ENCODE results near the gene CREB5. TPM values are rescaled to one million over a fixed set of nuclear protein-coding genes. Genes with fewer than 3 reads are reported as not detected.

The CREB5 gene
- total and polyA plus RNA-seq, 2 donors (not counting 3 experiments of a cell fraction or from before 2014, with no cell fraction given), result 19.6 to 28.4 TPM

GRCh38 chr7:28418966-28419365 lies 6.6 kb downstream of the CREB5 start:
- no peaks in the 10 kb centered on the region for H4K20me1 ChIP-seq (replicated peaks; ENCODE audit: control insufficient read depth, extremely low read depth, insufficient read depth, low read length)
- H3K36me3 ChIP-seq (ENCODE audit: control insufficient read depth in 2 of 2, extremely low read depth in 1 of 2, insufficient read depth in 2 of 2, low read length in 2 of 2), result no peaks in the 10 kb centered on the region
- DNase-seq (ENCODE audit: low read depth, low spot score) (no peak), FAIRE-seq (no peak)
- H3K4me2 ChIP-seq (ENCODE audit: insufficient read depth, low read length), result no peak overlapping the region
- H3K9me1 ChIP-seq (replicated peaks; ENCODE audit: control insufficient read depth, extremely low read depth, insufficient read depth, low read length), result no peaks in the 10 kb centered on the region
- dilution Hi-C loops (cut with MboI; ENCODE audit: extremely low pct_ligation_motif_present, low sequenced_read_pairs), result no loop called here
- no peak for TF ChIP-seq POLR2AphosphoS5 (IDR thresholded peaks at IDR 0.05; ENCODE audit: insufficient read depth, low read depth, low read length)
- TF ChIP-seq CTCF (IDR thresholded peaks at IDR 0.05; ENCODE audit: extremely low read depth in 1 of 2, insufficient read depth in 1 of 2, low read depth in 1 of 2, low read length in 2 of 2), result no peak
- TF ChIP-seq GATA2 (IDR thresholded peaks at IDR 0.05; ENCODE audit: insufficient read depth, insufficient read length, low read depth, low read length), result no peak
- no peak for TF ChIP-seq EZH2 (IDR thresholded peaks at IDR 0.05; ENCODE audit: borderline replicate concordance, low read depth, low read length, severe bottlenecking)
- no peak for TF ChIP-seq POLR2A (IDR thresholded peaks at IDR 0.05; ENCODE audit: low read depth, low read length)
- no peak for TF ChIP-seq FOS (IDR thresholded peaks at IDR 0.05; ENCODE audit: borderline replicate concordance, insufficient read depth, low read length)
- TF ChIP-seq MAX (IDR thresholded peaks at IDR 0.05; ENCODE audit: insufficient read depth, insufficient read length), result no peak
- no peak for TF ChIP-seq JUN (IDR thresholded peaks at IDR 0.05; ENCODE audit: borderline replicate concordance, insufficient read depth, insufficient read length, low read depth)
- H3K4me3 ChIP-seq (replicated peaks in 1 of 3; ENCODE audit: insufficient read depth in 1 of 3, low read depth in 1 of 3, low read length in 3 of 3), result no peak overlapping the region
- ChIA-PET CTCF (no interaction called here), POLR2A (no interaction called here)
- H3K27me3 ChIP-seq (ENCODE audit: control insufficient read depth in 2 of 2, insufficient read depth in 2 of 2, low read length in 2 of 2), result peaks cover 2 to 6% of the 10 kb centered on the region in 2 experiments
- BruUV-seq (replicated peaks), result no TSS peak
- no peaks in the 10 kb centered on the region for H3K9me3 ChIP-seq (replicated peaks; ENCODE audit: control insufficient read depth, insufficient read depth, low read length)
- no peak overlapping the region for H2AFZ ChIP-seq (ENCODE audit: low read depth, low read length)
- H3K27ac ChIP-seq (ENCODE audit: insufficient read depth, low read depth, low read length), result no peak overlapping the region
- H3K9ac ChIP-seq (replicated peaks; ENCODE audit: extremely low read depth, insufficient read depth, low read length), result no peak overlapping the region
- no peaks in the 10 kb centered on the region for H3K4me1 ChIP-seq (ENCODE audit: control insufficient read depth, extremely low read depth, insufficient read depth, low read length)
- intact Hi-C loops (cut with micrococcal nuclease), result no loop called here
- no peaks in the 10 kb centered on the region for H3K79me2 ChIP-seq (ENCODE audit: control insufficient read depth, insufficient read depth, low read length)

All from endothelial cell of umbilical vein (primary cell).